ENCODE data around the gene ZNF804B.

GRCh38 chr7:89308535-89308934 is 549.0 kb downstream of the ZNF804B start:
- TF ChIP-seq CSRNP3 (CRISPR knock-in tag; IDR thresholded peaks at IDR 0.05), result no peak
- TF ChIP-seq SNAI2 (CRISPR knock-in tag; IDR thresholded peaks at IDR 0.05), result no peak
- no peak for TF ChIP-seq CREB5 (CRISPR knock-in tag; IDR thresholded peaks at IDR 0.05; ENCODE audit: low read depth)
- TF ChIP-seq ZFP30 (CRISPR knock-in tag; IDR thresholded peaks at IDR 0.05), result no peak
- no peak for TF ChIP-seq ZNF565 (CRISPR knock-in tag; conservative IDR thresholded peaks at IDR 0.05; ENCODE audit: low read depth)
- no peak for TF ChIP-seq PATZ1 (CRISPR knock-in tag; IDR thresholded peaks at IDR 0.05; ENCODE audit: borderline replicate concordance)
- no peak for TF ChIP-seq TSHZ2 (CRISPR knock-in tag; IDR thresholded peaks at IDR 0.05)
- TF ChIP-seq ZFP3 (CRISPR knock-in tag; IDR thresholded peaks at IDR 0.05), result no peak
- TF ChIP-seq OSR1 (CRISPR knock-in tag; IDR thresholded peaks at IDR 0.05), result no peak
- no peak for TF ChIP-seq CSDC2 (CRISPR knock-in tag; IDR thresholded peaks at IDR 0.05)

Measured in SK-N-SH treated with all-trans-retinoic acid at 6 μM for 48 hours (cell line).